Measurements from ENCODE around the gene TMEFF2.

DNA sequence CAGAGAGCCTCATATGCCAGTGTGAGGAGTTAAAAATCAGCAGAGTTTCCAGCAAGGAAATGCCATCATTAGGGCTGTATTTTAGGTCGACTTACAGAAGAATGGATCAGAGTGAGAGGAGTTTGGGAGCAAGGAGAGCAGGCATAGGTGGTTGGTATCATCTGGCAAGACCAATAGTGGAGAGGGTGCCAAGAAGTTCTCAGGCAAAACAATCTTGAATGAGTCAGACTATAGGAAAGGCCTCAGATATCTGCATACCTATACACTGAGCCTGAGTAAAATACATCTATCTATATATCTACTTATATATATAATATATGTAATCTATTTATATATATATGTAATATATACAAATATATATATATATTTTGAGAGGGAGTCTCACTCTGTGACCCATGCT lies 57.3 kb downstream of the TMEFF2 start:
- TF ChIP-seq POLR2A (IDR thresholded peaks at IDR 0.05; ENCODE audit: low read depth, low read length) (no peak), PAX5 (IDR thresholded peaks at IDR 0.05; ENCODE audit: insufficient read depth, low read length, severe bottlenecking) (no peak), POLR2AphosphoS5 (IDR thresholded peaks at IDR 0.05; ENCODE audit: low read depth, low read length) (no peak), SPI1 (IDR thresholded peaks at IDR 0.05; ENCODE audit: low read depth, low read length) (no peak), TAF1 (IDR thresholded peaks at IDR 0.05; ENCODE audit: low read depth, low read length) (no peak)

Measured in GM12891 (cell line).